GM12878 (cell line): ENCODE results near the gene OR52N2. TPM values are rescaled to one million over a fixed set of nuclear protein-coding genes. Genes with fewer than 3 reads are reported as not detected.

Source experiments
- ATAC-seq: fragments of 200-7000 bp; cut with Tn5 transposase; 3 replicates; pipeline ENCODE4 v1.9.1; 2020; ENCODE audit warnings: mild to moderate bottlenecking, moderate library complexity
- BruUV-seq: library from RNA; stranded (reverse); fragments of 400-500 nt; replicated peaks from 2 replicates; lab custom pipeline; 2021; lab: Mats Ljungman, UMichigan
- CTCF ChIA-PET: fragments of 300-600 bp; sonication (Branson Sonifier 250); formaldehyde crosslinking; extraction: SDS; loops from one replicate; lab custom pipeline; 2021; ENCODE audit warnings: inconsistent platforms; lab: Yijun Ruan, JAX
- POLR2A ChIA-PET: fragments of 350-600 bp; formaldehyde crosslinking; extraction: SDS; loops from one replicate; lab custom pipeline; 2021; ENCODE audit warnings: inconsistent platforms; lab: Charles Lee
- RAD21 ChIA-PET: fragments of 300-600 bp; sonication (Branson Sonifier 250); formaldehyde crosslinking; loops from one replicate; lab custom pipeline; 2023; ENCODE audit warnings: antibody characterized with exemption; ENCODE audit not compliant: unreplicated experiment; lab: Charles Lee
- SMC1A ChIA-PET: fragments of 300-600 bp; sonication (Branson Sonifier 250); formaldehyde crosslinking; loops from one replicate; lab custom pipeline; 2023; ENCODE audit not compliant: unreplicated experiment, uncharacterized antibody; lab: Charles Lee
- DNase-seq: peaks from one replicate; pipeline ENCODE4 v3.0.0-alpha.2; 2011; ENCODE audit warnings: low read depth, low spot score
- FAIRE-seq: peaks from 3 replicates; lab custom pipeline; 2011; peaks lifted over from hg19 to GRCh38; lab: Jason Lieb, UNC
- H2AFZ ChIP-seq: 2 replicates; pipeline ENCODE4 v1.6.0; 2011; ENCODE audit warnings: low read depth, low read length, control low read depth; ENCODE audit not compliant: control insufficient read depth
- H3K27ac ChIP-seq: 2 replicates; pipeline ENCODE4 v1.5.1; 2011; ENCODE audit warnings: control low read depth; ENCODE audit not compliant: control insufficient read depth, insufficient read depth
- H3K27me3 ChIP-seq, 2 experiments: replicated peaks in 1 of 2; 2 replicates each; pipeline versions ENCODE4 v1.6.0 to v1.6.1; 2011; ENCODE audit warnings: low read length in 1 of 2; ENCODE audit not compliant: control insufficient read depth in 2 of 2, insufficient read depth in 2 of 2
- H3K36me3 ChIP-seq, 2 experiments: 2 replicates each; pipeline ENCODE4 v1.5.1; 2011; ENCODE audit warnings: low read length in 1 of 2; ENCODE audit not compliant: control insufficient read depth in 2 of 2, insufficient read depth in 2 of 2
- H3K4me1 ChIP-seq: 2 replicates; pipeline ENCODE4 v1.6.1; 2011; ENCODE audit warnings: mild to moderate bottlenecking, low read length, moderate library complexity, mixed read lengths; ENCODE audit not compliant: control insufficient read depth, insufficient read depth
- H3K4me2 ChIP-seq: 2 replicates; pipeline ENCODE4 v1.6.0; 2011; ENCODE audit warnings: control low read depth; ENCODE audit not compliant: control insufficient read depth, insufficient read depth
- H3K4me3 ChIP-seq: fragments of 200-600 bp; sonication (generic); 2 replicates; pipeline ENCODE4 v1.5.1; 2016
- H3K79me2 ChIP-seq: 2 replicates; pipeline ENCODE4 v1.6.0; 2011; ENCODE audit warnings: low read length; ENCODE audit not compliant: control insufficient read depth, insufficient read depth
- H3K9ac ChIP-seq: 2 replicates; pipeline ENCODE4 v1.8.0; 2011; ENCODE audit warnings: low read length, control low read depth, mixed read lengths; ENCODE audit not compliant: control insufficient read depth, insufficient read depth
- H3K9me3 ChIP-seq: replicated peaks from 3 replicates; pipeline ENCODE4 v1.5.1; 2011; ENCODE audit warnings: mild to moderate bottlenecking, low read length; ENCODE audit not compliant: control insufficient read depth, insufficient read depth
- H4K20me1 ChIP-seq: 2 replicates; pipeline ENCODE4 v1.6.0; 2011; ENCODE audit not compliant: control insufficient read depth, insufficient read depth
- IKZF1 ChIP-seq: fragments of 450-650 bp; conservative IDR thresholded peaks from 2 replicates; pipeline ENCODE4 v1.6.1; 2017; ENCODE audit warnings: antibody characterized with exemption, mild to moderate bottlenecking
- KDM1A ChIP-seq: fragments of 200-600 bp; sonication (generic); IDR thresholded peaks from 2 replicates; pipeline ENCODE4 v1.6.1; 2016; ENCODE audit warnings: borderline replicate concordance
- RB1 ChIP-seq: fragments of 450-650 bp; formaldehyde crosslinking; IDR thresholded peaks from 2 replicates; pipeline ENCODE4 v1.6.1; 2017; ENCODE audit warnings: mild to moderate bottlenecking, borderline replicate concordance
- RBBP5 ChIP-seq: fragments of 200-600 bp; sonication (generic); conservative IDR thresholded peaks from 2 replicates; pipeline ENCODE4 v1.6.1; 2016
- SUZ12 ChIP-seq: fragments of 200-600 bp; sonication (generic); IDR thresholded peaks from one replicate; pipeline ENCODE4 v1.6.1; 2018; ENCODE audit warnings: antibody characterized with exemption, mild to moderate bottlenecking; ENCODE audit not compliant: unreplicated experiment
- ZNF24 ChIP-seq: fragments of 450-650 bp; IDR thresholded peaks from 2 replicates; pipeline ENCODE4 v1.6.1; 2017; ENCODE audit warnings: antibody characterized with exemption, mild to moderate bottlenecking
- WGBS: methylation state at CpG from one replicate; pipeline ENCODE4 v1.1.6; 2016; ENCODE audit warnings: low lambda C conversion rate; ENCODE audit not compliant: insufficient replicate concordance, insufficient coverage; ENCODE audit errors: missing lambda C conversion rate; 5-methylcytosine and 5-hydroxymethylcytosine counted together
- in situ Hi-C: fragments of 300-500 bp; cut with MboI; formaldehyde crosslinking; loops from 9 replicates; pipeline ENCODE4 v1.14.3; 2018; ENCODE audit warnings: mixed read lengths
- intact Hi-C: fragments of 100-400 bp; cut with micrococcal nuclease; formaldehyde crosslinking; loops from one replicate; pipeline ENCODE4 v1.14.2; 2022; ENCODE audit not compliant: unreplicated experiment
- polyA plus RNA-seq, 11 experiments: library from polyadenylated mRNA; depleted of rRNA in 4 of 11; unstranded in 6 of 11; stranded (reverse) in 5 of 11; fragments of >200 nt; fragmentation: Nextera tagmentation in 4 of 11; fragmentation: Illumina TruSeq in 1 of 11; extraction: Ambion mirVana in 4 of 11; extraction: Trizol in 1 of 11; gene quantifications; 1 replicate in 1 of 11; 2 replicates in 10 of 11; pipeline versions ENCODE4 v1.2.1 to v1.2.3, GENCODE V29; 2011 to 2016; ENCODE audit warnings: inconsistent platforms in 2 of 11, missing spikeins in 2 of 11, low read depth in 1 of 11
- total RNA-seq, 4 experiments: library from RNA; depleted of rRNA in 3 of 4; stranded (reverse); fragments of >200 nt in 3 of 4; fragmentation: Illumina TruSeq in 1 of 4; extraction: Trizol in 1 of 4; gene quantifications; 2 replicates each; pipeline versions ENCODE4 v1.2.1 to v1.2.3, GENCODE V29; 2013 to 2021
- TF ChIP-seq, protein P1 (sequence below): fragments of 450-650 bp; IDR thresholded peaks from 2 replicates; pipeline ENCODE4 v1.6.1; 2017; ENCODE audit warnings: mild to moderate bottlenecking, low read depth, inconsistent platforms; ENCODE audit not compliant: poor library complexity, severe bottlenecking
- TF ChIP-seq, protein P2 (sequence below), 3 experiments: IDR thresholded peaks in 2 of 3; conservative IDR thresholded peaks in 1 of 3; 2 replicates each; pipeline ENCODE4 v1.5.1; 2011; ENCODE audit warnings: low read depth in 3 of 3, low read length in 3 of 3, mild to moderate bottlenecking in 3 of 3, control low read depth in 2 of 3, moderate library complexity in 2 of 3, inconsistent platforms in 1 of 3, mixed read lengths in 1 of 3; ENCODE audit not compliant: control insufficient read depth in 2 of 3, insufficient read depth in 1 of 3; ENCODE audit errors: extremely low read depth in 1 of 3

Gene OR52N2
- total and polyA plus RNA-seq, 10 of the 15 experiments (the other 5 are each of a cell fraction or from before 2014, with no cell fraction given) = 0.06 to 0.42 (median 0.24) TPM; not detected in 5

DNA sequence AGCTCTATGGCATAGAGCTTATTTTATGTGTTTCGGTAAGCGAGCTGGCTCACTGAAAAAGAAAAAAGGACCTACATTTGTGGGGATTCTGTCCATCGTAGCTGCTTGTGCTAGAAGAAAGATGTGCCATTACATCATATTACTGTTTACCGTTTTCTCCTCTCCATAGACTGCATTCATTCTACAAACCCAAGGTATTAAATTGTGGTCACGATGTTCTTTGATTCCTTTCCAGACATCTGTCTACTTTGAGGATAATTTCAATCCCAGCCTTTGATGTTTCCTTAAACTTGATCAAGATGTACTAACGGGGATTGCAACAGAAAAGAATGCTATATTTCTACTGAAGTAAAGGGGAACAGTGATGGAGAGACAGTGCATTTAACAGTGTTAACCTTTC is 12.2 kb upstream of the OR52N2 start:
- TF ChIP-seq RBBP5 = no peak
- TF ChIP-seq KDM1A = no peak
- TF ChIP-seq, protein P1, sequence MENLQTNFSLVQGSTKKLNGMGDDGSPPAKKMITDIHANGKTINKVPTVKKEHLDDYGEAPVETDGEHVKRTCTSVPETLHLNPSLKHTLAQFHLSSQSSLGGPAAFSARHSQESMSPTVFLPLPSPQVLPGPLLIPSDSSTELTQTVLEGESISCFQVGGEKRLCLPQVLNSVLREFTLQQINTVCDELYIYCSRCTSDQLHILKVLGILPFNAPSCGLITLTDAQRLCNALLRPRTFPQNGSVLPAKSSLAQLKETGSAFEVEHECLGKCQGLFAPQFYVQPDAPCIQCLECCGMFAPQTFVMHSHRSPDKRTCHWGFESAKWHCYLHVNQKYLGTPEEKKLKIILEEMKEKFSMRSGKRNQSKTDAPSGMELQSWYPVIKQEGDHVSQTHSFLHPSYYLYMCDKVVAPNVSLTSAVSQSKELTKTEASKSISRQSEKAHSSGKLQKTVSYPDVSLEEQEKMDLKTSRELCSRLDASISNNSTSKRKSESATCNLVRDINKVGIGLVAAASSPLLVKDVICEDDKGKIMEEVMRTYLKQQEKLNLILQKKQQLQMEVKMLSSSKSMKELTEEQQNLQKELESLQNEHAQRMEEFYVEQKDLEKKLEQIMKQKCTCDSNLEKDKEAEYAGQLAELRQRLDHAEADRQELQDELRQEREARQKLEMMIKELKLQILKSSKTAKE = no peak
- H4K20me1 ChIP-seq = no peaks in the 10 kb centered on the region
- H3K27ac ChIP-seq = no peak overlapping the region
- no peaks in the 10 kb centered on the region for H3K36me3 ChIP-seq
- BruUV-seq = no TSS peak
- no peak overlapping the region for H2AFZ ChIP-seq
- no peak overlapping the region for H3K9ac ChIP-seq
- SMC1A ChIA-PET = interaction anchor here (1.4 kb wide), 1 partner anchor 95 kb away, joined by 3 read pairs; no protein-coding TSS in a partner anchor
- H3K4me3 ChIP-seq = no peak overlapping the region
- in situ Hi-C loops (no loop called here), intact Hi-C loops (no loop called here)
- RAD21 ChIA-PET = no interaction called here
- H3K79me2 ChIP-seq = no peaks in the 10 kb centered on the region
- no peak for DNase-seq
- H3K9me3 ChIP-seq = no peaks in the 10 kb centered on the region
- WGBS = 56% methylated on average over 6 of the region's 6 CpGs
- no peak for ATAC-seq
- H3K27me3 ChIP-seq = no peaks in the 10 kb centered on the region
- CTCF ChIA-PET = interaction anchor here (0.8 to 0.9 kb wide), 2 partner anchors 19 to 107 kb away, joined by 4 read pairs; partner anchors contain the start of gene TRIM22
- FAIRE-seq = no peak
- POLR2A ChIA-PET = no interaction called here
- no peak overlapping the region for H3K4me2 ChIP-seq
- H3K4me1 ChIP-seq = no peaks in the 10 kb centered on the region

DNA sequence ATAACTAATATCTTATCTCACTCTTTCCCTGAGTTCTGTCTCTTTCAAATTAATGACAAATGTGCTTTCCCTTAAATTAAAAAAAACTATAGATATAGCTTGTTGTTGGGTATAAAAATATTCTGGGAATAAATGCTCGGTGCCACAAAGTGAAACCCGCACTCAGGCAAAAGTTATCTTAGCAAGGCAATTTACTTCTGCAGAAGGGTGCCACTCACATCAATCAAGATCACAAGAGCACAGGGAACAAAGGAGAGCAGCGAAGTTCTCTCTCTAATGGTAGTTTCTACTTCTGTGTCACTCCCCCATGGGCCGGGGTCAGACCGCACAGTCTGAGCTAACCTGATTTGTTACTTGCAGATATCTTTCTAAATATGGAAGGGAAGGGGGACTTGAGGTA is 4.7 kb upstream of the OR52N2 start:
- H3K4me2 ChIP-seq = no peak overlapping the region
- CTCF ChIA-PET = interaction anchor here (1.1 kb wide), 1 partner anchor 176 kb away, joined by 4 read pairs; no protein-coding TSS in a partner anchor
- in situ Hi-C loops (loop anchor here (5.0 kb wide), 1 partner anchor 202 kb away; no protein-coding TSS in a partner anchor), intact Hi-C loops (no loop called here)
- no peaks in the 10 kb centered on the region for H3K79me2 ChIP-seq
- no peak overlapping the region for H3K27ac ChIP-seq
- H4K20me1 ChIP-seq = no peaks in the 10 kb centered on the region
- ATAC-seq (no peak), FAIRE-seq (no peak), DNase-seq (no peak)
- no peak overlapping the region for H3K9ac ChIP-seq
- no peaks in the 10 kb centered on the region for H3K27me3 ChIP-seq
- POLR2A ChIA-PET = no interaction called here
- H3K9me3 ChIP-seq = no peaks in the 10 kb centered on the region
- H3K4me1 ChIP-seq = no peaks in the 10 kb centered on the region
- BruUV-seq = no TSS peak
- RAD21 ChIA-PET = interaction anchor here (0.6 to 1.5 kb wide), 2 partner anchors 119 to 546 kb away, joined by 3 to 6 read pairs; partner anchors contain the start of gene TRIM5
- 75% methylated on average over 5 of the region's 5 CpGs for WGBS
- SMC1A ChIA-PET = interaction anchor here (0.7 to 2.2 kb wide), 5 partner anchors 120 to 596 kb away, joined by 3 to 14 read pairs (median 4); partner anchors contain the start of gene TRIM5
- H3K4me3 ChIP-seq = no peak overlapping the region
- no peak overlapping the region for H2AFZ ChIP-seq
- no peaks in the 10 kb centered on the region for H3K36me3 ChIP-seq
- TF ChIP-seq ZNF24 (no peak), SUZ12 (no peak), RB1 (no peak), IKZF1 (no peak)
- TF ChIP-seq, protein P2, sequence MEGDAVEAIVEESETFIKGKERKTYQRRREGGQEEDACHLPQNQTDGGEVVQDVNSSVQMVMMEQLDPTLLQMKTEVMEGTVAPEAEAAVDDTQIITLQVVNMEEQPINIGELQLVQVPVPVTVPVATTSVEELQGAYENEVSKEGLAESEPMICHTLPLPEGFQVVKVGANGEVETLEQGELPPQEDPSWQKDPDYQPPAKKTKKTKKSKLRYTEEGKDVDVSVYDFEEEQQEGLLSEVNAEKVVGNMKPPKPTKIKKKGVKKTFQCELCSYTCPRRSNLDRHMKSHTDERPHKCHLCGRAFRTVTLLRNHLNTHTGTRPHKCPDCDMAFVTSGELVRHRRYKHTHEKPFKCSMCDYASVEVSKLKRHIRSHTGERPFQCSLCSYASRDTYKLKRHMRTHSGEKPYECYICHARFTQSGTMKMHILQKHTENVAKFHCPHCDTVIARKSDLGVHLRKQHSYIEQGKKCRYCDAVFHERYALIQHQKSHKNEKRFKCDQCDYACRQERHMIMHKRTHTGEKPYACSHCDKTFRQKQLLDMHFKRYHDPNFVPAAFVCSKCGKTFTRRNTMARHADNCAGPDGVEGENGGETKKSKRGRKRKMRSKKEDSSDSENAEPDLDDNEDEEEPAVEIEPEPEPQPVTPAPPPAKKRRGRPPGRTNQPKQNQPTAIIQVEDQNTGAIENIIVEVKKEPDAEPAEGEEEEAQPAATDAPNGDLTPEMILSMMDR (IDR thresholded peaks at IDR 0.05 in 2 of 3, conservative IDR thresholded peaks at IDR 0.05 in 1 of 3; ENCODE audit: control insufficient read depth in 2 of 3, extremely low read depth in 1 of 3, insufficient read depth in 1 of 3, low read depth in 3 of 3, low read length in 3 of 3) = no peak
